Measurements from ENCODE around the gene CCDC57.

The CCDC57 gene

GRCh38 chr17:82085931-82086764 lies 126.5 kb downstream of the CCDC57 start:
- Histone ChIP-seq H3K79me2 (ENCODE audit: control insufficient read depth, low read length) (peaks cover 5% of the 10 kb centered on the region; the same call in 1 of the 2 replicates), H3K36me3 (ENCODE audit: control insufficient read depth, low read length) (peaks cover 97% of the 10 kb centered on the region), H3K27ac (ENCODE audit: low read depth, low read length) (no peak overlapping the region), H3K9me2 (replicated peaks; ENCODE audit: control insufficient read depth, low read length) (no peaks in the 10 kb centered on the region), H3K9me3 (ENCODE audit: control insufficient read depth, insufficient read depth, low read length) (no peaks in the 10 kb centered on the region), H3K4me1 (ENCODE audit: control insufficient read depth, low read length) (no peaks in the 10 kb centered on the region), H3F3A (ENCODE audit: control insufficient read depth, insufficient read depth) (no peaks in the 10 kb centered on the region), H3K27me3 (ENCODE audit: control insufficient read depth, low read length) (no peaks in the 10 kb centered on the region), H3K4me3 (ENCODE audit: low read length) (no peak overlapping the region), H4K20me1 (ENCODE audit: control insufficient read depth, insufficient read depth, low read depth, low read length) (no peaks in the 10 kb centered on the region), H3K4me2 (ENCODE audit: low read length) (no peak overlapping the region)
- TF ChIP-seq EZH2phosphoT487 (IDR thresholded peaks at IDR 0.05; ENCODE audit: borderline replicate concordance, low read length) (no peak), CTCF (IDR thresholded peaks at IDR 0.05; ENCODE audit: low read depth, low read length, poor library complexity, severe bottlenecking) (no peak)

GRCh38 chr17:82085031-82085861 lies 127.4 kb downstream of the CCDC57 start:
- Histone ChIP-seq H3K27me3 (ENCODE audit: control insufficient read depth, low read length) (no peaks in the 10 kb centered on the region), H4K20me1 (ENCODE audit: control insufficient read depth, insufficient read depth, low read depth, low read length) (no peaks in the 10 kb centered on the region), H3K36me3 (ENCODE audit: control insufficient read depth, low read length) (peaks cover 97% of the 10 kb centered on the region)

GRCh38 chr17:82084373-82085030 lies 128.1 kb downstream of the CCDC57 start:
- H4K20me1 ChIP-seq (ENCODE audit: control insufficient read depth, insufficient read depth, low read depth, low read length), result no peaks in the 10 kb centered on the region; the same call in 1 of the 2 replicates
- H3K9me2 ChIP-seq (replicated peaks; ENCODE audit: control insufficient read depth, low read length), result no peaks in the 10 kb centered on the region
- H3K4me1 ChIP-seq (ENCODE audit: control insufficient read depth, low read length), result no peaks in the 10 kb centered on the region
- no peak overlapping the region for H3K27ac ChIP-seq (ENCODE audit: low read depth, low read length)
- no peaks in the 10 kb centered on the region for H3F3A ChIP-seq (ENCODE audit: control insufficient read depth, insufficient read depth)
- TF ChIP-seq EZH2phosphoT487 (IDR thresholded peaks at IDR 0.05; ENCODE audit: borderline replicate concordance, low read length) (no peak), CTCF (IDR thresholded peaks at IDR 0.05; ENCODE audit: low read depth, low read length, poor library complexity, severe bottlenecking) (no peak)
- H3K4me2 ChIP-seq (ENCODE audit: low read length), result no peak overlapping the region
- H3K36me3 ChIP-seq (ENCODE audit: control insufficient read depth, low read length), result peaks cover 97% of the 10 kb centered on the region
- no peaks in the 10 kb centered on the region for H3K9me3 ChIP-seq (ENCODE audit: control insufficient read depth, insufficient read depth, low read length)
- H3K27me3 ChIP-seq (ENCODE audit: control insufficient read depth, low read length), result no peaks in the 10 kb centered on the region
- H3K79me2 ChIP-seq (ENCODE audit: control insufficient read depth, low read length), result no peaks in the 10 kb centered on the region; the same call in 1 of the 2 replicates
- no peak overlapping the region for H3K4me3 ChIP-seq (ENCODE audit: low read length)

More at GRCh38 chr17:82085031-82085861, 127.4 kb downstream of the CCDC57 start:
- no peak overlapping the region for H3K4me2 ChIP-seq (ENCODE audit: low read length)
- no peaks in the 10 kb centered on the region for H3K9me2 ChIP-seq (replicated peaks; ENCODE audit: control insufficient read depth, low read length)
- no peaks in the 10 kb centered on the region for H3K9me3 ChIP-seq (ENCODE audit: control insufficient read depth, insufficient read depth, low read length)
- H3F3A ChIP-seq (ENCODE audit: control insufficient read depth, insufficient read depth), result no peaks in the 10 kb centered on the region
- H3K4me3 ChIP-seq (ENCODE audit: low read length), result no peak overlapping the region
- H3K4me1 ChIP-seq (ENCODE audit: control insufficient read depth, low read length), result no peaks in the 10 kb centered on the region
- H3K27ac ChIP-seq (ENCODE audit: low read depth, low read length), result no peak overlapping the region
- TF ChIP-seq CTCF (IDR thresholded peaks at IDR 0.05; ENCODE audit: low read depth, low read length, poor library complexity, severe bottlenecking) (no peak), EZH2phosphoT487 (IDR thresholded peaks at IDR 0.05; ENCODE audit: borderline replicate concordance, low read length) (no peak)
- H3K79me2 ChIP-seq (ENCODE audit: control insufficient read depth, low read length), result no peaks in the 10 kb centered on the region; the same call in 1 of the 2 replicates
